Type B pancreatic cell (in vitro differentiated cells): ENCODE results near the gene HMG20A. TPM values are rescaled to one million over a fixed set of nuclear protein-coding genes. Genes with fewer than 3 reads are reported as not detected.

Experiments
- DNase-seq: peaks from one replicate; pipeline ENCODE4 v3.0.0; 2021; ENCODE audit warnings: mixed read lengths; ENCODE audit not compliant: unreplicated experiment; ENCODE audit errors: extremely low spot score
- H3K27ac Mint-ChIP-seq: 2 replicates; pipeline ENCODE4 v1.8.0; 2021; ENCODE audit warnings: mild to moderate bottlenecking, mixed read lengths
- H3K27me3 Mint-ChIP-seq: 2 replicates; pipeline ENCODE4 v1.8.0; 2021; ENCODE audit warnings: mixed read lengths
- H3K36me3 Mint-ChIP-seq: 2 replicates; pipeline ENCODE4 v1.8.0; 2021; ENCODE audit warnings: mixed read lengths
- H3K4me1 Mint-ChIP-seq: one replicate; pipeline ENCODE4 v1.8.0; 2021; ENCODE audit warnings: mixed read lengths; ENCODE audit not compliant: unreplicated experiment
- H3K4me3 Mint-ChIP-seq: 2 replicates; pipeline ENCODE4 v1.8.0; 2021; ENCODE audit warnings: mild to moderate bottlenecking, mixed read lengths
- H3K9me3 Mint-ChIP-seq: 2 replicates; pipeline ENCODE4 v1.8.0; 2021; ENCODE audit warnings: mixed read lengths
- CTCF ChIP-seq: fragments of 200-600 bp; sonication (generic); conservative IDR thresholded peaks from 2 replicates; pipeline ENCODE4 v1.5.0; 2021; ENCODE audit warnings: antibody characterized with exemption, mild to moderate bottlenecking
- total RNA-seq: library from RNA; stranded (reverse); gene quantifications from 2 replicates; pipeline ENCODE4 v1.2.1, GENCODE V29; 2021; ENCODE audit warnings: low replicate concordance

HMG20A gene
- total RNA-seq, 1 donor from 2014 or later = 48.7 TPM

DNA sequence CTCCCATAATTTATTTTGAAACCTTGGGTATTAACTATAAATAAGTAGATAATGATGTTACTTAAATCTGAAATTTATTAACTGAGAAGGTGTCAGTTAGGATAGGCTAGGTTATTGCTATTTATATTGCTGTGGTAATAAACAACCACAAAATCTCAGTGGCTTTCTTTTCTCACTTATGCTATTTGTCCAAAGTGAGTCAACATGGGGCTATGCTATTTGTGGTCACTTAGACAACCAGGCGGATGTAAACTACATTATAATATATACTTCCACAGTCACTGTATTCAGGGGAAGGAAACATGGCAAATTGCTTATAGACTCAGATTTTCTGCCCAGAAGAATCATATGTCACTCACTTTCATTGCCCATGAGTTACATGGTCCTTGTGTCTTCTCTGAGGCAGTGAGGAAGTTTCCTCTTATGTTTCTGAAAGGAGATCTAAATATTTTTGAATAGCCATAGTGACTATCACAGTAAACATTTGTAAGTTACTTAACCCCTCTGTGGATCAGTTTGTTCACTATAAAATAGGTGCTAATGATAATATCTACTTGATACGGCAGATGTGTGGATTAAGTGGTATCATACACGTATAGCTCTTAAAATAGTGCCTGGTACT lies 19.8 kb downstream of the HMG20A start:
- H3K27me3 Mint-ChIP-seq = no peaks in the 10 kb centered on the region
- H3K4me1 Mint-ChIP-seq = peaks cover 20% of the 10 kb centered on the region
- no peak overlapping the region for H3K4me3 Mint-ChIP-seq
- H3K27ac Mint-ChIP-seq = no peak overlapping the region
- DNase-seq = no peak
- H3K36me3 Mint-ChIP-seq = peaks cover 7% of the 10 kb centered on the region
- H3K9me3 Mint-ChIP-seq = no peaks in the 10 kb centered on the region
- no peak for TF ChIP-seq CTCF

DNA sequence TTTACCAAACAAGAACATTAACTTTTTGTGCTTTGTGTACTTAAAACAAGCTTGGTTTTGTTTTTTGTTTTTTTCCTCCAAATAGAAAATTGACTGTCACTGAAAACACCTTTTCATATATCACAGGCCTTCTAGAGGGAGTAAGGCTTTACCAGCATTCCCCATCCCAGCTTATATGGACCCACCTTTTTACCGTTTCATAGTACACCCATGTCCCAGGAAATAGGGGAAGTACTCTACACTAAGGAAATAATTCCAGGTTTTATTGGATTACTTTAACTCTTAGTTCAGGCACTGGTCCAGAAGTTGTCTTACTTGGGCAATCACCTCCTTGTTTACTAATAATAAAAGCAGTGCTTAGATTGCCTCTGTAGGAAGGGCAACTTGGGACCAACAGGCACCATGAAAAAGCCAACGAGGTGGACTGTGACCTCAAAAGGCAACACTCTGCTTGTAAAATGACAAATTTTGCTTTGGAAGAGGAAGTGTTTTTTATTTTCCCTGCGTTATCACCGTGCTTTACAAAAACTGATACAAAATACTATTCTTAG lies 26.2 kb downstream of the HMG20A start:
- Mint-ChIP-seq H3K36me3 (peaks cover 18% of the 10 kb centered on the region), H3K27ac (no peak overlapping the region), H3K27me3 (no peaks in the 10 kb centered on the region), H3K4me3 (no peak overlapping the region), H3K4me1 (peaks cover 37% of the 10 kb centered on the region), H3K9me3 (no peaks in the 10 kb centered on the region)
- TF ChIP-seq CTCF = no peak
- no peak for DNase-seq

DNA sequence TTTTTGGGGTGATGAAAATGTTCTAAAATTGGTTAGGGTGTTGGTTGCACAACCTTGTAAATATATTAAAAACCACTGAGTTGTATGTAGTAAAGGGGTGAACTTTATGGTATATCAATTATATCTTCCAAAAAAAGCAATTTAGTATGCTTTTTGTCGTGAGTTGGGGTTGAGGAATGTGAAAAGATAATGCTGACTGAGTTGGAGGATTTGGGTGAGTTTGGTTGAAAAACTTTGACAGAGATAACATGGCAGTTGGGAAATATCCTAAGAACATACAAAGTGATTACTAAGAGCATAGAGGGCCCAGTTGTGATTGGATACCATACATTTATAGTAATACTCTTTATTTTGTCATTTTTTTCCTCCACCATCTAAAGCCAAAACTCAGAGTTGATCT lies 33.6 kb downstream of the HMG20A start:
- Mint-ChIP-seq H3K27me3 (no peaks in the 10 kb centered on the region), H3K9me3 (no peaks in the 10 kb centered on the region), H3K4me1 (peaks cover 25% of the 10 kb centered on the region), H3K36me3 (peaks cover 17% of the 10 kb centered on the region), H3K27ac (no peak overlapping the region), H3K4me3 (no peak overlapping the region)
- DNase-seq = no peak
- no peak for TF ChIP-seq CTCF

DNA sequence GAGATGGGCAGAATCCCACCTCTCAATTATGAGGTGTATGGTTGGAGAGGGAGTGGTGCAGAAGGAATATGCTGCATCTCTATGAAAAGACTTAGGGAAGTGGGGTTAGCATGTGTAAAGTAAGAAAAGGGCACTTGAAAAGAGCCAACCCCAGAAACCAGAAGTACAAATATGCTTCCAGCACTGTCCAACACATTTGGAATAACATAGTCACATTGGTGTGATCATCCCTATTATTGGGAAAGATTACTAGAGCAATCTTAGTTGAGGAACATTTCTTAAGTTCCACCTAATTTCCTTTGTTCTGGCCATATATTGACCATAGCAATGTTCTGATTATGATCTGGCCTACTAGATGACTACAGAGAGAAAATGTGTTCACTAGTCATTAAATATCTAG lies 34.3 kb downstream of the HMG20A start:
- peaks cover 19% of the 10 kb centered on the region for H3K4me1 Mint-ChIP-seq
- no peaks in the 10 kb centered on the region for H3K27me3 Mint-ChIP-seq
- H3K4me3 Mint-ChIP-seq = no peak overlapping the region
- H3K9me3 Mint-ChIP-seq = no peaks in the 10 kb centered on the region
- DNase-seq = no peak
- no peak overlapping the region for H3K27ac Mint-ChIP-seq
- H3K36me3 Mint-ChIP-seq = peaks cover 18% of the 10 kb centered on the region
- no peak for TF ChIP-seq CTCF

DNA sequence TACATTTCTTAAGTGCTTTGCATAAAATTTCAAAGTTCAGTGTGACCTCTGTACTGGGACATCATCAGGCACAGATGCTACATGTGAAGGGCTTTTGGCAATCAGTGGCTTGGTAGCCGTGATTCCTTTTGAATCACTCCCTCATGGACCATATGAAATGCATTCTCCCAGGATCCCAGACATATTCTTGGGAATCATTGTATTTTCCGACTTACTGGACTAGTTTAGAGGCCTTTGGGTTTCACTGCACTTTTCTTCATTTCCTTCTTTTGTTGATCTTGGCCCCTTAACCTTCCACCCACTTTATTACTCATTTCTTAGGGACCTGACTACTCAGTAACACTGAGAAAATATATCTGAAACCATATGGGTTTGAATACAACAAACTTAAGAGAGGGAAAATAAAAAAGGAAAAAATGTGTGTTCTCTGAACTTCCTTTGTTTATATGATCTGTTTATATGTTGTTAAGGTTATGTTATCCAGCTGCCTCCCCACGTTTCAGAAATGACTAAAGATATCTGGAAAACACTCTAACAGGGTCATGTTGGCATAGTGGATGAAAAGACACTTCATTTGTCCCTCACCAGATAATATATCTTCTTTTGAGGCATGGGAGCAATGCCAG lies 35.1 kb downstream of the HMG20A start:
- H3K27me3 Mint-ChIP-seq = no peaks in the 10 kb centered on the region
- TF ChIP-seq CTCF = no peak
- H3K27ac Mint-ChIP-seq = no peak overlapping the region
- peaks cover 26% of the 10 kb centered on the region for H3K36me3 Mint-ChIP-seq
- no peaks in the 10 kb centered on the region for H3K9me3 Mint-ChIP-seq
- H3K4me3 Mint-ChIP-seq = no peak overlapping the region
- peaks cover 19% of the 10 kb centered on the region for H3K4me1 Mint-ChIP-seq
- DNase-seq = no peak
